ENCODE data around the gene EIF1B.
A peak's percentile ranks its signal among the peaks of the same experiment; 100 is the strongest.

EIF1B gene

GRCh38 chr3:40308725-40309417 is 636 bp upstream of the EIF1B start:
- no peak for DNase-seq (ENCODE audit: low read depth)

GRCh38 chr3:40309925-40310695 is 603 bp downstream of the EIF1B start:
- DNase-seq (ENCODE audit: low read depth): peak; percentile 31

DNA sequence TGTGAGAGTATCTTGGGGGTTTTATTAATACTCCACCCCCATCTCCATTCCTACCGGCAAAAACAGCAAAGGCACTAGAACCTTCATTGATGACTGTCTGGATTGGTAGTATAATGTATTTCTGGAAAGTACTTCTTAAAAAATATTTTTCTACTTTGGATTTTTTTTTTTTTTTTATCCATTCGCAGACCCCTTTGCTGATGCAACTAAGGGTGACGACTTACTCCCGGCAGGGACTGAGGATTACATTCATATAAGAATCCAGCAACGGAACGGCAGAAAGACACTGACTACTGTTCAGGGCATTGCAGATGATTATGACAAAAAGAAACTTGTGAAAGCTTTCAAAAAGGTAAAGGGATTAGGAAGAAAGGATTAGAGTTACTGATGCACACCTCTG is 1.2 kb downstream of the EIF1B start:
- DNase-seq (ENCODE audit: low read depth): no peak

- DNase-seq (ENCODE audit: low read depth): no peak
Observed at GRCh38 chr3:40312661-40313226, 3.2 kb downstream of the EIF1B start.

DNA sequence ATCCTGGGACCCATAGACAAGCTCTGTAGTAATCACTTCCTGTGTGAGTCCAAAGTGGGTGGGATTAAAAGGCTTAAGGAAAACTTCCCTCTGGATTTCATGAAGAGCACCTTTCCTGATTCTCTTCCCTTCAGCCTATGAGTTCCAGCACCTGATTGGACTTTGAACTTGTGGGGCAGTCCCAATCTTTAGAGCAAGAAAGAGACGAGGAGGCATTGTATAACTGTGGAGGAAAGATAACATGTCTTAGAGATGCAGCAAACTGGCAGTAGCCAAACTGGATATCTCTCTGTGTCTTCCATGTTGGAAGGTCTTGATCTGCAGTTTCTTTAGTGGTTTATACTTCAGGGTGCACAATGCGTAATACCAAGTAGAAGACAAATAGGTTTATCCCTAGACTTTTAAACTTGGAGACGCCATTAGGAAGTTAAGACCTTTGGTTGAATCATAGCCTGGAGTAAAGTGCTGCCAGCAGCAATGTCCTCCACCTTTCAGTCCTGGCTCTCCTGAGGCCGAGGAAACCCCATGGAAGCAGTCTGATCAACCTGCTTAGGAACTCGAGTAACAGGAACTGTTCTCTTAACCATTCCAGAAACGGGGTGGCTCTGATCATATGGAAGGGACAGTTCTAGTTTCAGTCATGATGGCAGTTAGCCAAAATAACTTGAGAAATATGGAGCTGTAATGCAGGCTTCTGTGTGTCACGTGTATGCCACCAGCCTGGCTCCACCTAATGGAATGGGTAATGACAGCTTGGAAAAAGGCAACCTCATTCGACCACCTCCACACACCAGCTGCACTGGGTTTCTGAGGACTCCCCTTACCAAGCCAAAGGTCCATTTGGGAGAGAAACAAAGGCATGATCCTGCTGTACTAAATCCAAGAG is 4.7 kb downstream of the EIF1B start:
- no peak for DNase-seq (ENCODE audit: low read depth)

DNA sequence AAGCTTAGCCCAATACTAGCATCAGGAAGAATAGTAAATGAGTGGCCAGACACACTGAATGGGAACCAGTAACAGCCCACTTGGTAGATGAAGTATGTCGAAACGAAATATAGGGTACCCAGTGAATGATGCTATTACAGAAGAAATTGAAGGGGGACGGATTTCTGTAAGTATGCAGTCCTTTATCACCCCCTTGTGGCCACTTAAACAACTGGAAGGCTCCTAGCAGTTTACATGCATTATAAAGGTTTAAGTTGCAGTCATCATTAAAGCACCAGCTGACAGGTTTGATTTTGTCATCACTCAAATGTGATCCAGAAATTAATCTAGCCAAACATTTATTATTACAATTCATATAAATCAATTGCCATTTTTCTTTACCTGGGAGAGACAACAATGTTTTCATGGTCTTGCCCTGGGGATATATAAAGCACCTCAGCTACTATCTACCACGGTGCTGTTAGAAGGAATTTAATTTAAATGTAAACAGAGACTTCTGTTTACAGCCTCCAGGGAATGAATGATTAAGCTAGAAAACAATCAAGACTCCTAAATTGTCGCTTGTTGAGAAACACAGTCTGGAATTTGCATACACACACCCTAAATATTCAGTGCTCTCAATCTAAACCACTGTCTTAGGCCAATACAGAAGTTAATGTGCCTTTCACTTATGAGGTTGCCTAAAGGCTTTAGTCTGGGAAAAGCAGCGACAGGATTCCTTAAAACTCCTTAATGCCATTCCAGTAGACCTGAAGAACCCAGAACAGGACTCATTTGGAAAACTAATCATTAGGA is 7.8 kb downstream of the EIF1B start:
- no peak for DNase-seq (ENCODE audit: low read depth)

- no peak for DNase-seq (ENCODE audit: low read depth)
Observed at GRCh38 chr3:40321818-40322217, 12.3 kb downstream of the EIF1B start.

- no peak for DNase-seq (ENCODE audit: low read depth)
Observed at GRCh38 chr3:40323946-40324345, 14.4 kb downstream of the EIF1B start.

- DNase-seq (ENCODE audit: low read depth): no peak
Observed at GRCh38 chr3:40324621-40325020, 15.1 kb downstream of the EIF1B start.

- DNase-seq (ENCODE audit: low read depth): no peak
Observed at GRCh38 chr3:40325465-40325864, 16.0 kb downstream of the EIF1B start.

- no peak for DNase-seq (ENCODE audit: low read depth)
Observed at GRCh38 chr3:40328374-40328773, 18.9 kb downstream of the EIF1B start.

DNA sequence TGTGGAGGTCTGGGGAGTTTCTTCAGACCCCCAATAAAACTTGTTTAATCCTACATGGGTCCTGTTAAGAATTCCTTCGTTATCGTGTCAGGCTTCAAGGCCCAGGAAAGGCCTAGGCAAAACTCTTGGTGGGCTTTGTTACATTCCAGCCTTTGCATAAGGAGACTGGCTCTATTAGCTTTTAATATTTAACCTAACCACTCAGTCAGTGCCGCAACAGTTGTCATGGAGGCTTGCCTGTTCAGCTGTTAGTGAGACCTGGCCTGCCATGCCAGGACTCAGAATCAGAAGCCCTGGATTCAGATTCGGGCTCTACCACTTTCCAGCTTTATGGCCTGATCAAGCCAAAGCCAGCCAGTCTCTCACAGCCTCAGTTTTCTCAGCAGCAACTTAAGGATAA is 19.6 kb downstream of the EIF1B start:
- DNase-seq (ENCODE audit: low read depth): no peak

- no peak for DNase-seq (ENCODE audit: low read depth)
Observed at GRCh38 chr3:40332684-40333083, 23.2 kb downstream of the EIF1B start.

GRCh38 chr3:40333416-40333815 is 23.9 kb downstream of the EIF1B start:
- DNase-seq (ENCODE audit: low read depth): no peak

DNA sequence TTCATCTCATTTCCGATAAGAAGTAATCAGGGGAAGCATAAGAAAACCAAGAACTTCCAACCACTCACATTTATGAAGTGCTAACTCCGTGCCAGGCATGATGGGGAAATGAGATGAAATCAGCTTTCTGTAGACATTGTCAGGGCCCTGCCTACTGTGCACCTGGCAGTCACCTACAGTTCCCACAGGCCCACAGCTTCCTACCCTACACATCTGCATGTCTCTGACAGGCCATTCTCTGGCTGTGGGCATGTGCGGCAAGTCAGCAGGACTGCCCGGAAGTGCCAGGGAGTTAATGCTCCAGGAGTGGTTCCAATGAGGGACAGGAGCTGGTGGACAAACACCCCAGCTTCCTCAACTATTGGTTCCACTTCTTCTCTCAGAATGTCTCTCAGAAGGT is 24.3 kb downstream of the EIF1B start:
- DNase-seq (ENCODE audit: low read depth): no peak

- DNase-seq (ENCODE audit: low read depth): no peak
Observed at GRCh38 chr3:40336101-40336500, 26.6 kb downstream of the EIF1B start.

DNA sequence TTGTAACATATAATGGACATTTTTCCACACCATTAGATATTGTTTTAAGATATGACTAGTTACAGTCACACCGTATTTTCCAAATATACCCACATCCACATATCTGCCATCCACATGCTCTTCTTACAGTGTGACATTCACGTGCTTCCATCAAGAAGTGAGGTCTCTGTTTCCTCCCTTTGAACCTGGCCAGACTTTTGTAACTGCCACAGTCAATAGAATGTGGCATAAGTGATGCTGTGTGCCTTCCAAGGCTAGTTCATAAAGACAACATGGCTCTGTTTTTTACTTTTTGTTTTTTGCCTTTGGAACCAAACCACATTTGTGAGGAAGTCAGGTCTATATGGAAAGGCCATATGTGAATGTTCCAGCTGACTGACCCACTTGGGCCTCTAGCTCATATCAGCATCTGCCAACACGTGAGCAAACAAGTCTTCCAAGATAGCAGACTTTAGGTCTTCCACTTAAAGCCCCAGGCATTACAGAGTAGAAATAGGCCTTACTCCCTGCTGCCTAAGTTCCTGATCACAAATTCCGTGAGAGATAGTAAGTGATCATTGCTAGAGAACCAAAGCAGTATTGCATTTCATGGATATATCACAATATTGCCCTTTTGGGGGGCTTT is 27.1 kb downstream of the EIF1B start:
- DNase-seq (ENCODE audit: low read depth): no peak

DNA sequence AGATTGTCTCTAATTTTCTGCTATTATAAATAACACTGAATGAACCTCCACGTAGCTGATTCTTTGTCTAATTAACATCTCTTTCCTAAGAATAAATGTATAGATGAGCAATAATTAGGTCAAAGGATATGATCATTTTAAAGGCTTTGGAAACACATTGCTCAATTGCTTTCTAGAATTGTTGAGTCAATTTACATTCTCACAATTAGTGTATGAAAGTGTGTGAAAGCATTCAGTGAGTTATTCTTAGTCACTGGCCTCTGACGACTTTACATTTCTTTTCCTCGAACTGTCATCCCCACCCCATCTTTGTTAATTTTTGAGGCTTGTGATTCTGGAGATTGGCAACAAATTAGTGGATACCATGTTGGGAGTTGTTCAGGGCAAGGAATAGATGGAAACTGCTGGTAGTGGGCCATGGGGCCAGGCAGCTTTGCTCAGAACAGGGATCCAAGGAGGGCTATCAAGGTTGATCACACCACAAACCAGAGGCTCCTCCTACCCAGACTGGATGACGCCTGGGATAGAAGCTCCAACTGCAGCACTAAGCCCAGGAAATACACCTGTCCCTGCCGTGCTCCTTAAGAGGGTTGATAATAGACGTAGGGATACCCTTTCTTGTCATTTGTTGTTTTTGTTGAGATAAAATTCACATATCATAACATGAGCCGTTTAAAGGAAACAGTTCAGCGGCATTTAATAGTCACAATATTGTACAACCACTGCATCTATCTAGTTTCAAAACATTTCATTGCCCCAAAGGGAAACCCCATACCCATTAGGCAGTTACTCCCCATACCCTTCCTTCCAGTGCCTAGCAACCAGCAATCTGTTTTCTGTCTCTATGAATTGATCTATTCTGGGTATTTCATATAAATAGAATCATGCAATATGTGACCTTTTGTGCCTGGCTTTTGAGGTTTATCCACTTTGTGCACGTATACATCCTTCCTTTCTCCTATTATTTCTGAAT is 27.9 kb downstream of the EIF1B start:
- DNase-seq (ENCODE audit: low read depth): no peak

DNA sequence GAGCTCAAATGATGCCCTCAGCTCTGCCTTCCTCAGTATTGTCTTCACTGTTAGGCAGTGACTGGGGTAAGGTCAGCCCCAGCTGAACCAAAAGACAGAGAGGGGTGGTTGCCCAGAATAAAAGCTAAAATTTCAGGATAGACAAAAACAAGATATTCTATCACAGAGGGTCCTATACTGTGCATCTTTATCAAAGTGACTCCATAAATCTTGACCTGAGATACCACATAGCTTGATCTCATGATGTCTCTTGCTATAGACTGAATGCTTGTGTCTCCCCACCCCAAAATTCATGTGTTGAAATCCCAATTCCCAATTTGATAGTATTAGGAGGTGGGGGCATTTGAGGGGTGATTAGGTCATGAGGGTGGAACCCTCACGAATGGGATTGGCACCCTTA is 30.4 kb downstream of the EIF1B start:
- DNase-seq (ENCODE audit: low read depth): no peak

All from activated T-helper 9 cell treated with anti-CD3 and anti-CD28 coated beads, Interleukin-2, amount 50 U/mL, for 16 hours (primary cell).